Stimulated activated CD4-positive, alpha-beta T cell treated with anti-CD3 and anti-CD28 coated beads, Interleukin-12 subunit alpha, Interleukin-12 subunit beta, amount 100 ng/mL, for 24 hours (primary cell): ENCODE results near the gene GRHL1.

ENCODE experiments used
- DNase-seq, 2 experiments: peaks; one replicate each; pipeline ENCODE4 v3.0.0-alpha.2; 2020; ENCODE audit warnings: low read depth in 2 of 2

Gene GRHL1

DNA sequence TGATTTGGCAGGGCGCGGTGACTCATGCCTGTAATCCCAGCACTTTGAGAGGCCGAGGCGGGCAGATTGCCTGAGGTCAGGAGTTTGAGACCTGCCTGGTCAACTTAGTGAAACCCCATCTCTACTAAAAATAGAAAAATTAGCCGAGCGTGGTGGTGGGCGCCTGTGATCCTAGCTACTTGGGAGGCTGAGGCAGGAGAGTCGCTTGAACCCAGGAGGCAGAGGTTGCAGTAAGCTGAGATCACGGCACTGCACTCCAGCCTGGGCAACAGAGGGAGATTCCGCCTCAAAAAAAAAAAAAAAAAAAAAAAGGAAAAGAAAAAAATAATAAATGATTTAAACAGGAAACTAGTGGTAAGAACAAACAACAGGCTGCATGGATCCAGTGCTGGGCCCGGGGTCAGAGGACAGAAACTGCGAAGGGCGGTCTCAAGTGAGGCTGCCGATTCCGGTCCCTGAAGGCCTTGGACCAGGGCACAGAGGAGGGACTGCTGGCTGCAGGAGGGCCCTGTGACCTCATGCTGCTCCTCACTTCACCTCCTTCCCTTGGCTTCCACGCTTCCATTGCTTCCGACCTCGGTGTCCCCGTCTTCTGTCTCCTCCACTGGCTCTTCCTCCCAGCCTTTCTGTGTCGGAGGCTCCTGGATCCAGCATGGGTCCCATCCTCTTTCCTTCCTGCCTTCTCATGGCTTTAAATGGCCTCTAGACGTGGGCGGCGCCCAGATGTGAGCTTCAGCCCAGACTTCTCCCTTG is 2.1 kb upstream of the GRHL1 start:
- DNase-seq = no peak

DNA sequence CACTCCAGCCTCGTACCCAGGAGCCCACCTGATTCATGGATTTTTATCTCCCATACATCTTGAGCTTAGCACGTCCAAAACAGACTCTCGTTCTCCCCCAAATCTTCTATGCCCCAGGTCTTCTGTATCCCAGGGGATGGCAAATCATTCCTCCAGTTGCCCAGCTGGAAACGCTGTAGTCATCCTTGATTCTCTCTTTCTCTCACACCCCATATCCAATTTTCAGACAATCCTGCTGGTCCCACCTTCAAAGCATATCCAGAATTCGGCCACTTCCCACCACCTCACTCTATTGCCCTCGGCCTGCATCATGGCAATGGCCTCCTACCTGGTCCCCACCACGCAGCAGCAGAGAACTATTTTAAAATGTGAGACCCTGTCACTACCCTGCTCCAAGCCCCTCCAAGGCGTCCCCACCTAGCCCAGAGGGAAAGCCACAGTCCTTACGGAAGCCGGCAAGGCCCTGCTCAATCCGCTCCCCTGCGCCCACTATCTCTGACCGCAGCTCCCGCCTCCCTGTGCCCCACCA is 1.4 kb upstream of the GRHL1 start:
- no peak for DNase-seq

DNA sequence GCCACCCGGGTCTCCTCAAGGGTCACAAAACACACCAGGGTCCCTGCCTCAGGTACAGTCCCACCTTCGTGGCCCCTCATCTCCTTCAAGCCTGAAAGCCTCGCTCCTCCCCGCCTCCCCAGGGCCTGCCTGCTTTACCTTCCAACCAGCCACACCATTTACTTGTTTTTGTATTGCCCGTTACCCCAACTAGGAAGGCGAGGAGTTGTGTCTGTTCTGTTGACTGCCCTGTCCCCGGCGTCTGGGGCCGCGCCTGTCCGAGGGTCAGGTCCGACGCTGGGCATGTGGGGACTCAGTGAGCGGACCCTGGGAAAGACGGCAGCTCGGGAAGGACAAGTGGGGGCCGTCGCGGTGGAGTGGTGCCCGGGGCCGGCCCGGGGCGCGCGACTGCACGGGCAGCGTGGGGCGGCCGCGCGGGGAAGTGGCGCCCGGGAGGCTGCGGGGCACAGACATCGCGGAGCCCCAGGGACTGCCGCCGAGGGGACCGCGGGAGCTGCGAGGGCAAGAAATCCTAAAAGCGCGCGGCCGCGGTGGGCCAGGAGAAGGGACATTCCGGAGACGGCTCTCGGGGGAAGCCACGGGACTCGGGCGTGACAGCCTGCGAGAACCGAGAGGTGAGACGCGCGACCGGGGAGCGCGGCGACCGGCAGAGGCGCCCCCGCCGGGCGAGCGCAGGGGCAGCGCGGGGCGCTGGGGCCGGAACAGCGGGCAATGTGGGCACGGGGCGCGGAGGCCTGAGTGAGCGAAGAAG is 797 bp upstream of the GRHL1 start:
- DNase-seq = peak; percentile 14 to 27

DNA sequence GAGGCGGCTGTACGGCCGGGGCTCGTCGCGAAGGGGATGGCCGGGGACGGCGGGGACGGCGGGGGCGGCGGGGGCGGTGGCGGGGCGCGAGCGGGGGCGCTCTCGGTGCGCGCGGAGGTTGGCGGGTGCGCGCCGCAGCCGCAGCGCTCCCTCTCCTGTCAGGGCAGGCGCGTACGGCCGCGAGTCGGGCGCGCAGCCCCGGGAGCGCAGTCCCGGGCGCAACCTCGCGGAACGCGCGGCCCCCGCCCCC is 296 bp upstream of the GRHL1 start:
- peak in 1 of 2 experiments; percentile 21 for DNase-seq

DNA sequence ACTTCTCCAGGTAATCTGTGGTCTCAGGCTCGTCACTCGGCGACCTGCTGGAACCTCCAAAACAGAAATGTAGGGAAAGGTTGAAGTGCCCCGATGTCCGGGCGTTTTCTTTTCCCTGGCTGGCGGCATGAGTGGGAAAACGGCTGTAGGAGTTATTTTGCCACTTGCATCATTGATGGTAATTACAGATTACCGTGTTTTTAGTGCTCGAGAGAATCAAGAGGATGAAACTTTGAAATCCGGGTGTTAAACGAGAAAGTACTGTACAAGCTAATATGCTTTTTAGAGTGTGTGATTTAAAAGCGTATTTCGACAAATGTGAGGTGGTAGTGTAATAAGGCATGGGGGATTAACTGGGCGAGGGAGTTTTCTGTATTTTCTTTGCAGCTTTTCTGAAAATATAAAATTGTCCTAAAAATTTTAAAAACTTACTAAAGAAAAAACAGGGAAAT is 819 bp downstream of the GRHL1 start:
- no peak for DNase-seq

DNA sequence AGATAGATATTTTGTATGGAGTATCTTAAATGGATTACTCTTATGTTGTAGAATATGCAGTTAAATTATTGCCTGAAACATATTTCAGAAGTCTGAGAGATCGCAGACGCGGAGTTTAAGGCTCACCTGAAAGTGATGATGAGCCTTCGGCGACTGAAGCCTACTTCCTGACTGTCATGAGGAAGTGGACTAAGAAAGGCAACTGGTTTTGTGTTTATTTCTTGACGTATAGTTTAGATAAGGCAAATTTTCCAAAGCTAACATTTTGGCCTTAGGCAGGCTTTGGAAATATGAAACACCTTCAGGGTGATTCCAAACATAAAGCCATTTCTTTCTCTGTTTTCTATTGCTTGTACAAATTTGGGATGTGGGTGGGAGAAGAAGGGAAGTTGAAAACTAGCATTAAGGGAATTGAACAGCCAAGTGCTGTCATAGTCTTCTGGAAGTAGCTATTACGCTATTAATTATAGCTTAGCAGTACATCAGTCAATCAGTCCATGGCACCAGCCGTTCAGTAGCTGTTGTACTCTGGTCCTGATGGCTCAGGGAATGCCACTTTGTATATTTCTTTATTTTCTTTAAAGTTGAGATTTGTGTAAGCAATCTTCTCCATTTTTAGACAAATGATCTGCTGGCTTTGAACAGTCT is 1.5 kb downstream of the GRHL1 start:
- DNase-seq = no peak

DNA sequence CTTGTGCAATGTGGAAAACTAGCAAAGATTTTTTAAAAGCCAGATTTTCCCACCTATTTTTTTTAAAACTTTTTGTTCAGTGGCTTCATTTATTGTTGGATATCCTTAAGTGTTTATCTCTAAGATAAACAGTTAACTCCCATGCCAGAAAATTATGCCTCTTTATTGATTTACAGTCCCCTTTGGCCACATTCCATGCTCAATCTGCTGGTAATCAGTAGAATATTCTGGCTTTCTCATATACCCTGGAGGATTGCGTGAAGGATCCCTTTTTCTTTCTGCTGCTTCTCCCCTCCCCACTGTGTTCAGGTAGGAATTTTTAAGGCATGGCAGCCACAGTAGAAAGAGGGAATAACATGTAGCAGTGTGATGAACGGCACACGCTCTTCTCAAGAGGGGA is 2.6 kb downstream of the GRHL1 start:
- DNase-seq = no peak

DNA sequence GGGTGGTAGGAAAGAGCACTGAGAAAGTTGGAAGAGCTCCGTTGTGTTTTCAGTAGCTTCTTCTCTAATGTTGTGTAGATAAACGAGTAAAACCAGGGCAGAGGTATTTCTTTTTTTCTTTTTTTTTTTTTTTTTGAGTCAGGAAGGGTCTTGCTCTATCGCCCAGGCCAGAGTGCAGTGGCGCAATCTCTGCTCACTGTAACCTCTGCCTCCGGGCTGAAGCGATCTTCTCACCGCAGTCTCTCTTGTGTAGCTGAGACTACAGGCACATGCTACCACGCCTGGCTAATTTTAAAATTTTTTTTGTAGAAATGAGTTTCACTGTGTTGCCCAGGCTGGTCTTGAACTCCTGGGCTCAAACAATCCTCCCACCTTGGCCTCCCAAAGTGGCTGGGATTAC is 6.6 kb downstream of the GRHL1 start:
- no peak for DNase-seq

DNA sequence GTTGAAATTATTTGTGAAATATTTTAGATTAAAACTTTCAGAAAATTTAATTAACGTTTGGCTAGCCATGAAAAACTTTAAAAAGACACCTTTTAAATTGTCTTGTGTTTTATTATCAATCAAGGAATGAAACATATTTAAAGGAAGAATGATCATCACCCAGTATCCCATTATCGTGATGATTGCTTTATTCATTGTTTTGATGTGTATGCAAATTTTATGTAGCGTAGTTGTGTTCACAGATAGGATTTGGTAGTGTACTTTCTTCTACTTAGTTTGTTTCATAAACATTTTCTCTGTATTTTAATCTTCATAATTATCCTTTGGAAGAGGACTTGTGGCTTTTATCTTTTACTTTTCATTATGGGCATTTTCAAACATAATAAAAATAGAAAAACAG is 7.8 kb downstream of the GRHL1 start:
- DNase-seq = no peak

DNA sequence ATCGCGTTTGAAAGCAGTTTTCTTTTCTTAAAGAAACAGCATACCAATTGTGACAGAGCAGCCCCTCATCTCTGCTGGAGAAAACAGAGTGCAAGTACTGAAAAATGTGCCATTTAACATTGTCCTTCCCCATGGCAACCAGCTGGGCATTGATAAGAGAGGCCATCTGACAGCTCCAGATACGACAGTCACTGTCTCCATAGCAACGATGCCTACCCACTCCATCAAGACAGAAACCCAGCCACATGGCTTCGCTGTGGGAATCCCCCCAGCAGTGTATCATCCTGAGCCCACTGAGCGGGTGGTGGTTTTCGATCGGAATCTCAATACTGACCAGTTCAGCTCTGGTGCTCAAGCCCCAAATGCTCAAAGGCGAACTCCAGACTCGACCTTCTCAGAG is 9.5 kb downstream of the GRHL1 start:
- no peak for DNase-seq

DNA sequence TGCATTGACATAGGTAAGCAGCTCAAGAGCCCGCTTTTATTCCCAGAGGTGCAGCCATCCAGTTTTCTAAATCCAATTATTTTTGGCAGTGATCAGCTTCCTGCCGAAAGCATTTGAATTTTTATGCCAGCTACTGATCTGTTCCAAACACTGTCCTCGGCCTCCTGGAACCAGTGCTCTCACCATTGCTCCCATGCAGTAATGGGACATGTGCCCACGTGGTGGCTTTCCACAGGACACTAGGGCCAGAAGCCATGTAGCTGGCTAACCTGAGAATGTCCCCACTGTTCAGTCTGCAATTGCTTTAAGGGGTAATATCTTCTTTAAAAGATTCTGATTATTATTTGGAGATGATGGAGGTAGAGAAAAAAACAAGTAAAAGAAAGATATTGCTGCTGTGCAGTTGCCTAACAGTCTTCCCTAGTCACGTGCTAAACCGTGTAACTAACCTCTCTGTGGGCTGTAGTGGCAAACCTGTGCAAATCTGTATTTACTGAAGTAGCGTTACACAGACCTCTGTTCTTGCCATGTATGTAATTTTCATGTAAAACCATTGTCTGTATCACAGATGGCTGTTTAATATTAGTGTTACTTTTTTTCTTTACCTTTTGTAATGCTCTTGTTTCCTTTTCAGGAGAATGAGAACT is 13.0 kb downstream of the GRHL1 start:
- DNase-seq = no peak

DNA sequence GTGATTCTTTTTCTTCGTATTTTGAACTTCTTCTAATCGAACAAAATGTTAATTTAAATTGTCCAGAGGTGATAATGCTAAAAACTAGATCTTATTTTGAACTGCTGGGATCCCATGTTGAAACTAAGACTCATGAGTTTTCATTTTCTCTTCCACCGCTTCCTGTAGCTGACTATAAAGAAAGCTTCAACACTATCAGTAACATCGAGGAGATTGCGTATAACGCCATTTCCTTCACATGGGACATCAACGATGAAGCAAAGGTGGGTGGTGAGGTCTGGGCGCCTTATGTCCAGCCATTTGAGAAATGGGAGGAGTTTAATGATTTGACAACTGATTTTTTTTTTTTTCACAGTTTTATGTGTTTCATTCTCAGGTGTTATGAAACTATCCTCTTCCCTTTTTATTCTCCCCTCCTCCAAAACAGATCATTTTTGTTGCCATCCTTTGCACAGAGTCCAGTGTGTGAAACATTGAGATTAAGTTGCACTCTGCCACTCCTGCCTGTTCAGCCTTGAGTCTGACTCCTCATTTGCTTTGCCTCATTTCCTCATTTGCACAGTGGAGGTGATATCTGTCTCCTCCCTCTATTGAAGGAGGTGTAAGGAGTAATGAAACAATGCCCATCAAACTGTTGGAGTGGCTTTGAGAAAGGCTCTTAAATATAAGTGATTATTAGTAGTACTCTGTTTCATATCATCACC is 13.8 kb downstream of the GRHL1 start:
- no peak for DNase-seq

DNA sequence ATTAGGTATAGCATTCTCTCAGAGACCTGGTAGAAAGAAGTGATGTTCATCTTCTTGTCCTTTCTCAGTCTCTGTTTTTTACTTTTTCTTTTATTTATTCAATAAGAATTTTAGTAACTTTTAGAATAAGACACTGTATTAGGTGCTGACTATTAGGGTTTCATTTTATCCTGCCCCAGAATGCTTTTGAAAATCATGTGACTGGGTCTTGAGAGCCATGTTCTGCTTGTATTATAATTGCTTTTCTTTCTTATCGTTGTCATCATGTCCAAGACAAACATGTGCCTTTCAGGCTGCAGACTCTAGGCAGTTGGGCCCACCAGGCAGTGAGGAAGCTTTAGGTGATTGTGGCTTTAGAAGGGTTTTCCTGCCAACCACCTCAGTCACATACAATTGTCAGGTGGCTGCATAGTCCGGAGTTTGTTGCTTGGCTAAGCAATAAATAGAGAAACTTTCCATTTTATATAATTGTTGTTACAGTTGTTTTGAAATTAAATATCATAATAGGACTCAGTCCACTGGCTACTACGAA is 15.1 kb downstream of the GRHL1 start:
- no peak for DNase-seq

DNA sequence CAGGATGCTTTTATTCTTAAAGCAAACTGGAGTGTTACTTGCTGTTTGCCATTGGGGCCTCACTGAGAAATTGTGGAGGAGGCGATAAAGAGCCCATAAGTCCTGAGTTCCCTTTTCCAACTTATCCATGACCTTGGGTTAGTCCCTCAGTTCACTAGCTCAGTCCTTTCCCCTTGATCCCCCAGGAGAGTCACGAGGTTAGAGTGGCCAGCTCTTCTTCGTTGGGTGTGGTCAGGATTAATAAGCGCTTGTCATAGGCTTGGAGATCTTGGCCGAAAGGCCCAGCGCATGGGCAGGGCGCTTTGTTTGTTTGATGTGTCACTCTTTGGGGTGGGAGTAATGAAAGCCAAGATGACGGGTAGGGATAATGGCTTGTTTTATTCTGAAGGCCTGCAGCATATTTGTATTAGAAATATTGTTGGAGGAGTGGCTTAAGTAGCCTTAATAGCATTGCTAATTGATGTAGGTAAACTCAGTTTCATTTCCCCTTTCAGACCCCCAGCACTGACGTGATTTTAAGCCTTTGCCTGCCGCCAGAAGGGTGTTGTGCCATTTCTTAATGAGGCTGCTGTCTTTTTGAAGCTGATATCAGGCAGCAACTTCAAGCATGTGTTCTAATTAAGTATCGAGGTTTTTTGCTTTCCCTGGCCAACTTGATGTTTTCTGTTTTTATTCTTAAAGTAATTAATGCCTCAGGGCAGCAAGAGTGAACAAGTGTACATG is 15.7 kb downstream of the GRHL1 start:
- DNase-seq = no peak

DNA sequence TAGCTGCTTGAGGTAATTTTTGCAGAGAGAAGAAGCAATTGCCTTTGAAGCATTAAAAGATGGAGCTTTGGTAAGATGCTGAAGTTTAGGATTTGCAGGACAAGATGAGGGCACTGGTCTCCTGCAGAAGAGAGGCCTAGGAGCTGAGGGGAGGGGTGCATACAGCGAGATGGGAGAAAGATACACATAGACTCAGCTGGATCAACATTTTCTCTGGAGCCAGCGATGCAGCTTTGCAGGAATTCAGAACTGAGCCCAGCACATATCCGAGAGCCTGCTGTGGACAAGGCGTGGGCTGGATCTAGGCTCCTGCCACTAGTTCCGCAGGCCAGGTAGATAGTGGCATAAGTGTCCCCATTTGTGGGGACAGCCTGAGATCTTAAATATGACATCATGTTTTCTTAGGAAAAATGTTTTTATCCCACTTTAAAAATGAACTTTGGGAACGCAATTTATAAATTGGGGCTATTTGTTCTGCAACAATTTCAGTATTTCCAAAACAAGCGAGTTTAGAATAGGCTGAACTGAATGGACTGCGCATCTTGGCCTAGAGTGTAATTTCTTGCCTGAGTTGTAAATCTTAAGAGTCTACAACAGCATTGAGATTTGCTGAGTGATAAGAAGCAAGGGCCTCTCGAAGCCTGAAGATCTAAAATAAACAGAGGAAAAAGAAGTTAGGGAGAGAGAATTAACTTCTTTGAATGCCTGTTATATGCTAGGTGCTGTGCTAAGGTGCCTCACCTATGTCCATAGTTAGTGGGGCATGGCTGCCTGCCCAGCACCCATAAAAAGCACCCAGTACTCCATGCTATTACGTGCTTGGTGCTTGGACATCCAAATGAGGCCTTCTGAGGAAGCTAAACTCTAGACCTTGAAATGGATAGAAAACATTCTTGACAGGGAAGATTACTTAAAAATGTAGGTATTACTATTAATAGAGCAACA is 17.3 kb downstream of the GRHL1 start:
- no peak for DNase-seq

DNA sequence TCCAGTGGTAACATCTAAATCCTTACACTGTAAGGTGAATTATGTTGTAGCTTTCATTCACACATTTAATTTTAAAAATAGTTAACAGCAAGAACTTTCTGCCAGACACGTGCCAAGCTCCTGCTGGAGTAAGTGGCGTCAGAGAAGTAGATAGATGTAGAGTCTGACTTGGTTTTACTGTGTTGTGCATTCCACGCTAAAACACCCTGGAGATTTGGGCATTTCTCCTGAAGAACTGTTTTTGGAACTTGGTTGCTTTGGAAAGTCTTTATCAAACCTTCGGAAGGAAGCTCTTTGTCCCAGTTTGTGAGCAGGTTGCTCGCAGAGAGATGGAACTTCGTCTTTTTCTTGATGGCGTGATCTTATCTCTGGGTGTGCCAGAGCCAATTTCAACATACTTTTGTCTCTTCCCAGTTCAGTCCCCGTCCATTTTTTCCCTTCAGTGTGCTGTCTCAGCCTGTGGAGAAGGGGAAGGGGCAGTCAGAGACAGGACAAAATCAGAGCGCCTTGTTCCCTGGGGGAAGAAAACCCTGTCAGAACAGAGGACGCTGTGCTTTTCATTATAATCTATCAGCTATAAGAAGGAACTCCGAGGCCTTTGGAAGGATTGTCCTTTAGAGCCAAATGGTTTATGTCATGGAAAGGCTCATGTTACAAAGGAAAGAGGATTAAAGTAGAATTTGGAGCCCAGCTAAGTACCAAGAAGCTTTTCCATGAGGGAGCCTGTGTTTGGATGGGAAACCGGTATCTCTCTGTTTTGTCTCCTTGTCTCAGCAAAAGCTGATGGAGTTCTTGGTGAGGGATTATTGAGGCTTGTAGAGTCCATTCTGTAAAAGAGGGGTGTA is 18.9 kb downstream of the GRHL1 start:
- DNase-seq = no peak

DNA sequence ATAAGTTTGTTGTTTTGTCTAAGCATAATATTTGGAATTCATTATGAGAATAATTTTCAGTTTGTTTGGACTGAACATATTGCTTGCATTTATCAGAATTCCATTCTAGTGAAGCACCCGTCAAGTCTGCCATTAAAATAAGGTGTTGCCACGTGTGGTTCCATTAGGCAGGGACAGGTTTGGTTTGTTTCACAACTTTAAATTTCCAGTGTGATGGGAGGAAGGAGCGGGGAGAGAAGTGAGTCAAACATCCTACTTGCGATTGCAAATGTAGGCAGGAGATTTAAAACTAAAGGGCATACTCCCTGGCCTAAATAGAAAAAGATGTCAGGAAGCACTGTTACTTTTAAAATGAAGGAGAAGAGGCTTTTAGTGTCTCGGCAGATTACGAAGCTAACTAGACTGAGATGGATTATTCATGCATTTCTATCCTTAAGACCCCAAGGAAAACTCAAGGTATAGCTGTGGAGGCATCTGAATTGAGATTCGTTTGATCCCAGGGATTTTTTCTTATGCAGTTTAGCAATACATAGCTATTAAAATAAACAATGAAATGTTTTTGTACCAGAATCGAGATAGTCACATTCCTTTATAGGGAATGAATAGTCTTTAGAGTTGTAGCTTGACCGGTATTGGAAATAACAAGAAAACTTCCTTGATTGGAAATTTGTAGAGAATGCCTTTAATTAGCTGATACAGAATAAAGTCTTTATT is 19.8 kb downstream of the GRHL1 start:
- DNase-seq = no peak

DNA sequence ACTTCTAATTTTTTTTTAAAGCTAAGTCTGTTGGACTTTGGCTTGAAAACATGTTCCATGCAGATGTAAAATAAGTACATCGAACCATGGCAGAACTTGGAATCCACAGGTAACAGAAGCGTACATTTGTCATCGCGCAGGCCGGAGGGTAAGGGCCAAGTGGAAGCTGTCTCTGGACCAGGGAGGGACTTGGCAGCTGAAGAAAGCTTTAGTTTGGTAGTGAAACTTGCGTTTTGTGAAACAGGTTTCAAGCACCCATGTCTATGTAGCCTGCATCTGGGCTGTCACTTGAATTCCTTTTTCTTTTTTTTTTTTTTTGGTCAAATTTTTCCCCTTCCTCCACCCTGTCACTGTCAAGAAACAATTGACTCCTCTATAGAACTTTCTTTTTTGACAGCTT is 20.4 kb downstream of the GRHL1 start:
- DNase-seq = no peak
